ENCODE data around the gene ZC3H6. TPM values are rescaled to one million over a fixed set of nuclear protein-coding genes. Genes with fewer than 3 reads are reported as not detected.

Gene ZC3H6
- total RNA-seq, 2 donors from 2014 or later: 4.0 to 7.0 TPM

DNA sequence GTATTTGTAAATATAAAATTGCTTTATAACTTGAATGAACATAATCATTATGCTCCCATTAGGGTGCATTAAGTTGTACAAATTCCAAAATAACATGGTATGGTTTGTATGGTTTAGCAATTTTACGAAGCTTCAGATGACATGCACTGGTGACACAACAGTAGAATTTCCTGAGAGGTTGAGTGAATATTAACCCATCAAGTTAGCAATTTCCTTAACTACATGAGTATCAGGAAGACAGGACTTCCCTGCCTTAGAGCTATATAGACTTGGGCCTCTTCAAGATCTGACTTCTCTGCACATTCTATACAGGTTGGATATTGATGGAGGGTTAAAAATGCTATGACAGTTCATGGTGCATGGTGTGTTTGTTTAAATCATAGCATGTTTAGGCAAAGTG is 60.2 kb downstream of the ZC3H6 start:
- intact Hi-C loops (cut with DNase I): no loop called here
- Histone ChIP-seq H3K36me3 (replicated peaks in 1 of 2; ENCODE audit: insufficient read depth in 1 of 2, low read depth in 2 of 2) (no peaks in the 10 kb centered on the region), H3K4me3 (no peak overlapping the region), H3K9me3 (no peaks in the 10 kb centered on the region), H3K27ac (no peak overlapping the region), H3K4me1 (peaks cover 4% of the 10 kb centered on the region), H3K27me3 (no peaks in the 10 kb centered on the region)
- ATAC-seq (no peak), DNase-seq (no peak)
- WGBS, 2 donors: 84 to 96% methylated on average over 1 of the region's 1 CpG
- TF ChIP-seq, protein P1, sequence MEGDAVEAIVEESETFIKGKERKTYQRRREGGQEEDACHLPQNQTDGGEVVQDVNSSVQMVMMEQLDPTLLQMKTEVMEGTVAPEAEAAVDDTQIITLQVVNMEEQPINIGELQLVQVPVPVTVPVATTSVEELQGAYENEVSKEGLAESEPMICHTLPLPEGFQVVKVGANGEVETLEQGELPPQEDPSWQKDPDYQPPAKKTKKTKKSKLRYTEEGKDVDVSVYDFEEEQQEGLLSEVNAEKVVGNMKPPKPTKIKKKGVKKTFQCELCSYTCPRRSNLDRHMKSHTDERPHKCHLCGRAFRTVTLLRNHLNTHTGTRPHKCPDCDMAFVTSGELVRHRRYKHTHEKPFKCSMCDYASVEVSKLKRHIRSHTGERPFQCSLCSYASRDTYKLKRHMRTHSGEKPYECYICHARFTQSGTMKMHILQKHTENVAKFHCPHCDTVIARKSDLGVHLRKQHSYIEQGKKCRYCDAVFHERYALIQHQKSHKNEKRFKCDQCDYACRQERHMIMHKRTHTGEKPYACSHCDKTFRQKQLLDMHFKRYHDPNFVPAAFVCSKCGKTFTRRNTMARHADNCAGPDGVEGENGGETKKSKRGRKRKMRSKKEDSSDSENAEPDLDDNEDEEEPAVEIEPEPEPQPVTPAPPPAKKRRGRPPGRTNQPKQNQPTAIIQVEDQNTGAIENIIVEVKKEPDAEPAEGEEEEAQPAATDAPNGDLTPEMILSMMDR (IDR thresholded peaks at IDR 0.05): no peak
- TF ChIP-seq POLR2A (IDR thresholded peaks at IDR 0.05): no peak

DNA sequence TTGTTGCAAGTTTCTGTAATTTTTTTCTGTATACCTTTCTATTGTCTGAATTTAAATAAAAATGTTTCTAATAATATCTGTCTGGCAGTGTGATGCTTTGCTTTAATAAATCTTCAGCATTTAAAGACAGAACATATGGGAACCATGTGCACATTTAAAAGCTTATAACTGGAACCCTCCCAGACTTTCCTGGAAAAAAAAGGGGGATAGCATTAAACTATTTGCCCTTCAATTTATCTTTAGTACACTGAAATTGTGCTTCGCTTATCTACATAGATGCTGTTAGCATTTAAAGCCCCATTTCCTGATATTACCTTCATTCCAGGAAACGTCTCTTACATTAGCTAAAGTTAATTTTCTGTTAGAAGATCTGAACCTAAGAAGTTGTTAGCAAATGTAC is 64.6 kb downstream of the ZC3H6 start:
- no peak overlapping the region for H3K27ac ChIP-seq
- H3K4me1 ChIP-seq: no peaks in the 10 kb centered on the region
- DNase-seq: no peak
- no peak overlapping the region for H3K4me3 ChIP-seq
- intact Hi-C loops (cut with DNase I): no loop called here
- 34 to 39% methylated on average over 2 of the region's 2 CpGs for whole genome bisulfite sequencing, 2 donors
- H3K36me3 ChIP-seq (replicated peaks in 1 of 2; ENCODE audit: insufficient read depth in 1 of 2, low read depth in 2 of 2): no peaks in the 10 kb centered on the region
- no peak for ATAC-seq
- H3K9me3 ChIP-seq: no peaks in the 10 kb centered on the region
- no peaks in the 10 kb centered on the region for H3K27me3 ChIP-seq
- TF ChIP-seq POLR2A (IDR thresholded peaks at IDR 0.05): no peak
- TF ChIP-seq, protein P1 (IDR thresholded peaks at IDR 0.05): no peak

DNA sequence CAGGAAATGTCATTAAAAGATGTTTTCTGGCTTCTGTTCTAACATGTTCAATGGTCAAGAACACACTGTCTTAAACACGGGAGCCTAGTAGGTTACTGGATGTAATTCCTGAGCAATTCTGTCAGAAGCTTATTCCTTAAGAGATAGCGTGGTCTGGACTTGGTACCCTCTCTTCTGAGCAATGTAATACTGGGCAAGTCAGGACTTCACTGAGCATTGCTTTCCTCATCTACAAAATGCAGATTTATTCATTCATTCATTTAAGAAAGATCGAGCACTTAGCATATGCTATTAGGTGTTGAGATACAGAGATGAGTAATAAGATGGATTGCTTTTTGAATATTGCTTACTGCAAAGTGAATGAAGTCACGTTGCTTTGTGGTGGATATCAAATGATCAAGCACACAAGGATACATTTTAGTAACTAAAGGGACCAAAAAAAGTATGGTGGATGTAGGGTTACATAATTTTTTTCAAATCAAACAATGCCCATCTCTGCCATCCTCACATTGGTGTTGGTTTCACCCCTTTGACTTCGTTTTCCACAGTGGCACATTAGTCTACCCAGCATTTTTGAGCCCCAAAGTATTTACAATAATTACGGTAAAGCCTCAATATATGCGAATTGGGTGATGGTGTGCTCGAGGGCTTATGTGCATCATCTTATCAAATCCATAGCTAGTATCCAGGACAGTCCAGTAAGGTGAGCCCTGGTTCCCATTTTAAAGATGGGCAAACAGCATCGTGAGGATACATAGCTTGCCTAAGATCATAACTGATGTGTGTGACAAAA is 65.3 kb downstream of the ZC3H6 start:
- ATAC-seq (no peak), DNase-seq (no peak)
- Histone ChIP-seq H3K36me3 (replicated peaks in 1 of 2; ENCODE audit: insufficient read depth in 1 of 2, low read depth in 2 of 2) (no peaks in the 10 kb centered on the region), H3K4me1 (no peaks in the 10 kb centered on the region), H3K27ac (no peak overlapping the region), H3K4me3 (no peak overlapping the region), H3K9me3 (no peaks in the 10 kb centered on the region), H3K27me3 (no peaks in the 10 kb centered on the region)
- 80 to 91% methylated on average over 9 of the region's 9 CpGs for WGBS, 2 donors
- no peak for TF ChIP-seq POLR2A (IDR thresholded peaks at IDR 0.05)
- TF ChIP-seq, protein P1 (IDR thresholded peaks at IDR 0.05): no peak
- intact Hi-C loops (cut with DNase I): no loop called here

DNA sequence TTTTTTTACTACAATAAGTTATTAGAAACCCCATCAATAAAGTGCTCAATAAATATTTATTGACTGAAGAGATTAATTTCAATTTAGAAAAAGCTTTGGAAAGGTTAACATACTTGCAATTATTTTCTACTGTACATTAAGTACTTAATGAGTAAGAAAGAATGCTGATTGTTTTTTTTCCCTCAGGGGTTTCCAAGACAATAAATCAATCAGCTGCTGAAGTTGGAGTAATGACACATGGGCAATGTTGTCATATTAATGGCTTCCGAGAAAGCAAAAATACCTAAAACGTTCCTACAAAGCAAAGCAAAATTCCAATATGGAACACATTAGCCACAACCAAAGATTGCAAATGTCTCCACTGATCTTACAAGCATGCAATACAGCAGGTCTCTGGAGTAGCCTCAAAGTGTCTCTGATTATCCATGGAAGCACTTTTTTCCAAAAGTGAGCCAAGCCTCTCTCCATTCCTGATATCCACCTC is 66.7 kb downstream of the ZC3H6 start:
- Histone ChIP-seq H3K27me3 (no peaks in the 10 kb centered on the region), H3K4me1 (no peaks in the 10 kb centered on the region), H3K27ac (no peak overlapping the region), H3K9me3 (no peaks in the 10 kb centered on the region), H3K4me3 (no peak overlapping the region), H3K36me3 (replicated peaks in 1 of 2; ENCODE audit: insufficient read depth in 1 of 2, low read depth in 2 of 2) (no peaks in the 10 kb centered on the region)
- intact Hi-C loops (cut with DNase I): no loop called here
- WGBS, 2 donors: 65% methylated on average over 2 of the region's 2 CpGs
- ATAC-seq (no peak), DNase-seq (no peak)
- TF ChIP-seq, protein P1 (IDR thresholded peaks at IDR 0.05): no peak
- no peak for TF ChIP-seq POLR2A (IDR thresholded peaks at IDR 0.05)

Measured in body of pancreas (tissue), 4 donors.